ENCODE data around the gene CAMTA1. TPM values are rescaled to one million over a fixed set of nuclear protein-coding genes. Genes with fewer than 3 reads are reported as not detected.

Gene CAMTA1
- polyA plus RNA-seq, 2 donors = 61.1 to 75.0 TPM

DNA sequence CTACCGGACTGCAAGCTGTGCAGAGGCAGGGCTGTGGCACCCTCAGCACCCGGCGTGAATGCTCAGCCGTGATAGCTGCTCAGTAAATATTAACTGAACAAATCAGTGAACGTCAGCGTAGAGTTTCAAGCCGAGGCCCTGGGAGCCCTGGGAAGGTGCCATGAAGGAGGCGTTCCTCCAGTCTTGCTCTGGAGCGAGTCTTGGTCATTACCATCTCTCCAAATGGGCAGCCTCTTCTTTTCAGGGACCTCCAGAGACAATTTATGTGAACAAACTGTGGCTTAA, 449.2 kb downstream of the CAMTA1 start:
- Histone ChIP-seq H3K9me3 (ENCODE audit: control insufficient read depth in 2 of 2, insufficient read depth in 1 of 2, low read depth in 1 of 2, low read length in 1 of 2) (no peaks in the 10 kb centered on the region), H3K4me1 (ENCODE audit: control insufficient read depth in 2 of 2, insufficient read depth in 2 of 2, low read length in 1 of 2) (no peaks in the 10 kb centered on the region), H3K27me3 (ENCODE audit: control insufficient read depth in 1 of 2, insufficient read depth in 2 of 2, low read length in 2 of 2) (no peaks in the 10 kb centered on the region), H3K27ac (ENCODE audit: low read depth in 2 of 2, low read length in 1 of 2) (no peak overlapping the region), H3K4me3 (ENCODE audit: low read depth in 1 of 2, low read length in 2 of 2) (no peak overlapping the region), H3K36me3 (ENCODE audit: control insufficient read depth in 2 of 2, insufficient read depth in 2 of 2, low read length in 1 of 2) (no peaks in the 10 kb centered on the region)
- 60 to 80% methylated on average over 9 of the region's 9 CpGs for WGBS, 2 donors

DNA sequence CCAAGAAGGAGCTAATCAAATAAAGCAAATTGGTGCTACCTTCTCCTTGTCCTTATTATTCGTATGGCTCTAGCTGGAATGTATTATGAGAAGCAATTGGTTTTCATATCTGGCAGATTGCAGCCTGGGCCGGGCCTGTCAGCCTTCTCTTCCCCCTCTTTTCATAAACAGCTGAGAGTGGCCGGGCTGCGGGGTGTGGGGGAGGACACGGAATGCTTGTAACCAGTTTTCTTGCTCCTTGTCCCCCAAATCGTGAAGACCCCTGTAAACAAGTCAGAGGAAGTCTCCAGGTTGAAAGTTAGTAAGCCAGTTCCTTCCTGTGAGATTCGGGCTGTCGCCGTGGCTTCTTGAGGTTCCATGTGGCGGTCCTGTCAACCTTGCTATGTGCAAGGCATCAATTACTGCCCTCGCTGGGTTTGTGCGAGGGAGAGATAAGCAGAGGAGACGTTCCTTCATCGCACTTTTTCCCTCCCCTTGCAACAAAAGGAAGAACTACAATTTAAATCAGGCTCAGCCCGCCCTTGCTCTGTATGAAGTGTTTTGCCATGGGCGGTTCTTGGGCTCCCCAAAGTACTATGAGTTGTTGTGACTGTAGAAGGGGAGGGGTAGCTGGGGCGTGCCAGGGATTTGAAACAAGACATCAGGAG, 450.7 kb downstream of the CAMTA1 start:
- WGBS, 2 donors = 56 to 66% methylated on average over 17 of the region's 17 CpGs
- H3K9me3 ChIP-seq (ENCODE audit: control insufficient read depth in 2 of 2, insufficient read depth in 1 of 2, low read depth in 1 of 2, low read length in 1 of 2) = no peaks in the 10 kb centered on the region
- H3K4me3 ChIP-seq (ENCODE audit: low read depth in 1 of 2, low read length in 2 of 2) = no peak overlapping the region
- H3K4me1 ChIP-seq (ENCODE audit: control insufficient read depth in 2 of 2, insufficient read depth in 2 of 2, low read length in 1 of 2) = no peaks in the 10 kb centered on the region
- H3K27ac ChIP-seq (ENCODE audit: low read depth in 2 of 2, low read length in 1 of 2) = no peak overlapping the region
- no peaks in the 10 kb centered on the region for H3K27me3 ChIP-seq (ENCODE audit: control insufficient read depth in 1 of 2, insufficient read depth in 2 of 2, low read length in 2 of 2)
- H3K36me3 ChIP-seq (ENCODE audit: control insufficient read depth in 2 of 2, insufficient read depth in 2 of 2, low read length in 1 of 2) = no peaks in the 10 kb centered on the region

DNA sequence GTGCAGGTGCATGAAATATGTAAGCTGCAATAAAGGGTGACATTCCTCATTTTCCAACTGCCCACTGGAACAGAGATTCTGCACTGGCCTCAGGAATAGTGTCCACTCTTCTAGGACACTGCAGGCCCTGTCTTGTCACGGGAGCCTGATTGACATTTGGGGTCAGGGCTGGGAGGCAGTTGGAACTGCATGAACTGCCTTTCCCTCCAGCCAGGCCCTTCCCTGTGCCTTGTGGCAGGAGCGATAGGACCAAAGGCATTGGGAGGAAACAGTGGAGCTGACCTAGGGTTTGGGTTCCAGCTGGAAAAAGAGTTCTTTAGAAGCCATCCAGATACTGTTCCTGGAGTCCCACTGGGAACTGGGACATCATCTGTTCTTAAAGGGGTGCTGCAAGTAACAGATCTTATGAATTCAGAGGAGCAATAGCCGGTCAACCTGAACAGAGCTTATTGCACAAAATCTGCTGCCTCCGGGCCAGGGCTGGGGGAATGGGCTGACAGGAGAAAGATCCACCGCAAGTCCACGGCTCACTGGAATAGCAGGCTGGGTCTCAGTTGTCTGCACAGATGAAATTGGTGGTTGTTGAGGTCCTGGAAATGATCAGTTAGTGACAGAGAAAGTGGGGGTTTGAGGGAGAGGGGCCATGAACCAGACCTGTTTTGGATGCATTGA, 451.7 kb downstream of the CAMTA1 start:
- no peak overlapping the region for H3K4me3 ChIP-seq (ENCODE audit: low read depth in 1 of 2, low read length in 2 of 2)
- H3K4me1 ChIP-seq (ENCODE audit: control insufficient read depth in 2 of 2, insufficient read depth in 2 of 2, low read length in 1 of 2) = no peaks in the 10 kb centered on the region
- no peaks in the 10 kb centered on the region for H3K9me3 ChIP-seq (ENCODE audit: control insufficient read depth in 2 of 2, insufficient read depth in 1 of 2, low read depth in 1 of 2, low read length in 1 of 2)
- no peak overlapping the region for H3K27ac ChIP-seq (ENCODE audit: low read depth in 2 of 2, low read length in 1 of 2)
- no peaks in the 10 kb centered on the region for H3K27me3 ChIP-seq (ENCODE audit: control insufficient read depth in 1 of 2, insufficient read depth in 2 of 2, low read length in 2 of 2)
- WGBS, 2 donors = 87 to 88% methylated on average over 6 of the region's 6 CpGs
- H3K36me3 ChIP-seq (ENCODE audit: control insufficient read depth in 2 of 2, insufficient read depth in 2 of 2, low read length in 1 of 2) = no peaks in the 10 kb centered on the region

DNA sequence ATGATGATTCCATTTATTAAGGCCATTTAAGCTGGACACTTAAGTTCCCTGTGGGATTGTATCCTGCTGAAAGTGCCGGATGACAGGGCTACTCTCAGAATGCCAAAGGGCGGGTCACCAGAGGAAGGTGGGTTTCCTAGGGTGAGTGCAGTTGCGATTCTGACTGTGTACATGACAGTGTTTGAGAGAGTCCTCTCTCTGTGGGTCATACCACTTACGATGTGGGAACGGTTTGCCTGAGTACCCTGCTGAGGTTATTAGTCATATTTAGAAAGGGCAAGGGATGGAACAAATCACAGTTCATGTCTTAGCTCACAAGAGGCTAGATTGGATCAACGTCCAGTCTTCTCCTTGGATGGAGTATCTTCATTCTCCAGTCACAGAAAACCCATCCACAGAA, 461.9 kb downstream of the CAMTA1 start:
- peaks cover 0 to 4% of the 10 kb centered on the region in 2 donors for H3K27me3 ChIP-seq (ENCODE audit: control insufficient read depth in 1 of 2, insufficient read depth in 2 of 2, low read length in 2 of 2)
- no peak overlapping the region for H3K4me3 ChIP-seq (ENCODE audit: low read depth in 1 of 2, low read length in 2 of 2)
- 79 to 86% methylated on average over 6 of the region's 6 CpGs for WGBS, 2 donors
- no peaks in the 10 kb centered on the region for H3K9me3 ChIP-seq (ENCODE audit: control insufficient read depth in 2 of 2, insufficient read depth in 1 of 2, low read depth in 1 of 2, low read length in 1 of 2)
- no peak overlapping the region for H3K27ac ChIP-seq (ENCODE audit: low read depth in 2 of 2, low read length in 1 of 2)
- no peaks in the 10 kb centered on the region for H3K36me3 ChIP-seq (ENCODE audit: control insufficient read depth in 2 of 2, insufficient read depth in 2 of 2, low read length in 1 of 2)
- H3K4me1 ChIP-seq (ENCODE audit: control insufficient read depth in 2 of 2, insufficient read depth in 2 of 2, low read length in 1 of 2) = no peaks in the 10 kb centered on the region

DNA sequence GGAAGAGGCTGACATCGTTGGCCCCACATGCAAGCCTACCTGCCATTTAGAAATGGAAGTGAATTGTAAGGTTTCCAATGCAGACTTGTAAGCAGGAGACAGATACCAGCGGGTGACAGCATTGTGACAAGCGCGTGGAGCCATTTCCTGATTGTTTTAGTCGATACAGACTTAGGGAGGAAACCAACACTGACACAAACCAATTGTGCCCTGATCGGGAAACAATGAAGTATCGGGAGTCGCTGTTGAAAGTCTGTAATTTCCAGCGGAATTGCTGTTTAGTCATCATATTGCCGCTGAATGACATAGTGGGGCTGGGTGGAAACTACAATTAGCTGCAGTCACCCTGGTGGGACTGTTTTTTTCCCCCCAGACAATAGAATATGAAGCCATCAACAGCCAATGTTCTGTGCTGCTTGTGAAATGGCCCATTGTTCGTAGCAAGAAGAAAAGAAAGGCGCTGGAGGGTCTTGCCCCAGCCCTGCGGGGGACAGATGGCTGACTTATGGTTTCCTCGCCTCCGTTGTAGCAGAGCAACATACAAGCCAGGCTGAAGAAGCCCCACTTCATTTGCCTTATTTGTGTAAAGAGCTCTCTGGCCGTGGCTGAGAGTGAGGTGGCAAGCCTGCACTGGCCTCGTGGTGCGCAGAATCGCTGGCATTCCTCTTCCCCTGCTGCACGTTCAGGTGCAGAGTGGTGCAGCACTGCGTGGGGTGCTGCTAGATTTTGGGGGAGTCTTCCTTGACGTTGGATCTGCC, 462.7 kb downstream of the CAMTA1 start:
- no peaks in the 10 kb centered on the region for H3K36me3 ChIP-seq (ENCODE audit: control insufficient read depth in 2 of 2, insufficient read depth in 2 of 2, low read length in 1 of 2)
- H3K9me3 ChIP-seq (ENCODE audit: control insufficient read depth in 2 of 2, insufficient read depth in 1 of 2, low read depth in 1 of 2, low read length in 1 of 2) = no peaks in the 10 kb centered on the region
- H3K4me1 ChIP-seq (ENCODE audit: control insufficient read depth in 2 of 2, insufficient read depth in 2 of 2, low read length in 1 of 2) = no peaks in the 10 kb centered on the region
- 65 to 69% methylated on average over 22 of the region's 22 CpGs for WGBS, 2 donors
- no peak overlapping the region for H3K4me3 ChIP-seq (ENCODE audit: low read depth in 1 of 2, low read length in 2 of 2)
- H3K27ac ChIP-seq (ENCODE audit: low read depth in 2 of 2, low read length in 1 of 2) = no peak overlapping the region
- H3K27me3 ChIP-seq (ENCODE audit: control insufficient read depth in 1 of 2, insufficient read depth in 2 of 2, low read length in 2 of 2) = peaks cover 0 to 4% of the 10 kb centered on the region in 2 donors

DNA sequence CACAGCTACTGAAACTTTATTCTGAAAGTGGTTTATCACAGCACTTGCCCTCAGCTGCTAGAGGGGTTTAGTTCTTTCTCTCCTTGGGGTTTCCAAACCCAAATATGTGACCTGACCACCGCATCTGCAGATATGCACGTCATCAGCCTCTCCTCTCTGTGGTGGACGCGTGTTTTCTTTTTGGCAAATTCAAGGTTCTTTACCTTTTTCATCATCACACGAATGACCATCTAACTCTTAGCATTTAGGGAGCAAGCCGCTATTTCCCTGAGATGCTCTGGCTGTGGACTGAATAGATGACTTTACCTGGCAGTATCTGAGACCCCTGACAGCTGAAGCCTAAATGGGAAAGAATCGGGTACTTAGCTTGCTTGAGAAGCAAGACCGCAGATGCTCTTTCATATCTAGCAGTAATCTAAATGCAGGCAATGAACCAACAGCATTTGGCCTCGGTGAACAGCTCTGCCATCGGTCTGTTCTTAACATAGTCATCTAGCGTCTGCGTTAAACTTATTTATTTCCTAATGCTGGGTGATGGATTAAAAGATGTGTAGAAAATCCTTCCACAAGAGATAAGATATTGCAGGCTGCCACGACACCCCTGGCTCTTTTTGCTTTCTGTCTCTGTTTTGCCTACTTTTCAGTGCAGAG, 463.4 kb downstream of the CAMTA1 start:
- H3K4me1 ChIP-seq (ENCODE audit: control insufficient read depth in 2 of 2, insufficient read depth in 2 of 2, low read length in 1 of 2) = no peaks in the 10 kb centered on the region
- 85 to 87% methylated on average over 13 of the region's 13 CpGs for WGBS, 2 donors
- no peak overlapping the region for H3K27ac ChIP-seq (ENCODE audit: low read depth in 2 of 2, low read length in 1 of 2)
- no peaks in the 10 kb centered on the region for H3K36me3 ChIP-seq (ENCODE audit: control insufficient read depth in 2 of 2, insufficient read depth in 2 of 2, low read length in 1 of 2)
- peaks cover 0 to 4% of the 10 kb centered on the region in 2 donors for H3K27me3 ChIP-seq (ENCODE audit: control insufficient read depth in 1 of 2, insufficient read depth in 2 of 2, low read length in 2 of 2)
- H3K4me3 ChIP-seq (ENCODE audit: low read depth in 1 of 2, low read length in 2 of 2) = no peak overlapping the region
- H3K9me3 ChIP-seq (ENCODE audit: control insufficient read depth in 2 of 2, insufficient read depth in 1 of 2, low read depth in 1 of 2, low read length in 1 of 2) = no peaks in the 10 kb centered on the region

DNA sequence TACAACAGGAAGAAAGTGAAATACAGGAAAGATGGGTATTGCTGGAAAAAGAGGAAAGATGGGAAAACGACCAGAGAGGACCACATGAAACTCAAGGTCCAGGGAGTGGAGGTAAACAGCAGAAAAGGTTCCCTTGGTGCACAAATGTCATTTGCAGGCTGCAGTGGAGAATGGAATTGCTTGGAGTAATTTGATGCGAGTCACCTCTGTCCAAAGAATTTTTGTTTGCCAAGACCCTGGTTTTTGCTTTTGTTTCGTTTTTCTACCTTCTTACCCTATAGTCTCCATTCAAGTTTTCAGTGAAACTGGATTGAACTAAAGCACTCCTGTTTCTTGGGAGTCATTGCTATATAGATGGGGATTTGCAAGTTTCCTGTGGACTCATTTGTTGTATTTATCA, 464.3 kb downstream of the CAMTA1 start:
- Histone ChIP-seq H3K27ac (ENCODE audit: low read depth in 2 of 2, low read length in 1 of 2) (no peak overlapping the region), H3K27me3 (ENCODE audit: control insufficient read depth in 1 of 2, insufficient read depth in 2 of 2, low read length in 2 of 2) (peaks cover 0 to 4% of the 10 kb centered on the region in 2 donors)
- WGBS, 2 donors = 69 to 75% methylated on average over 3 of the region's 3 CpGs

DNA sequence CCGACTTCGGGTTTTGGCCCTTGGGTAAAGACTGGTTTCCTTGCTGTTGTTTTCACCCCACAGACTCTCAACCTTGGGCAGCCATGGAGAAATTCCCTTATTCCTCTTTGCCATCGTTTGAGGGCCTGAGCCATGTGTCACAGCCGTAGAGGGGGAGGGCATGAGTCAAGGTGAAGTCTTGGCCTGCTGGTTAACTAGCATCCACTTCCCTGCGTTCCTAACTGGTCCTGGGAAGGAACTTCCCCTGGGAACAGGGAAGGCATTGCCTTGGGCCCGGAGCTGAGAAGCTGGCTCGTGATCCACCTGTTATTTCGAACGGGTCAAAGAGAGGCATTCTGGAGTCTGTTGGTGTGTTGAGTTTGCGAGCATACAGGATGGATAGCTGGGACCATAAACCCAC, 464.9 kb downstream of the CAMTA1 start:
- Histone ChIP-seq H3K9me3 (ENCODE audit: control insufficient read depth in 2 of 2, insufficient read depth in 1 of 2, low read depth in 1 of 2, low read length in 1 of 2) (no peaks in the 10 kb centered on the region), H3K27me3 (ENCODE audit: control insufficient read depth in 1 of 2, insufficient read depth in 2 of 2, low read length in 2 of 2) (peaks cover 0 to 4% of the 10 kb centered on the region in 2 donors), H3K27ac (ENCODE audit: low read depth in 2 of 2, low read length in 1 of 2) (no peak overlapping the region), H3K36me3 (ENCODE audit: control insufficient read depth in 2 of 2, insufficient read depth in 2 of 2, low read length in 1 of 2) (no peaks in the 10 kb centered on the region), H3K4me1 (ENCODE audit: control insufficient read depth in 2 of 2, insufficient read depth in 2 of 2, low read length in 1 of 2) (no peaks in the 10 kb centered on the region), H3K4me3 (ENCODE audit: low read depth in 1 of 2, low read length in 2 of 2) (no peak overlapping the region)
- 88 to 90% methylated on average over 10 of the region's 10 CpGs for WGBS, 2 donors

More for the DNA sequence above, 464.3 kb downstream of the CAMTA1 start:
- Histone ChIP-seq H3K9me3 (ENCODE audit: control insufficient read depth in 2 of 2, insufficient read depth in 1 of 2, low read depth in 1 of 2, low read length in 1 of 2) (no peaks in the 10 kb centered on the region), H3K4me3 (ENCODE audit: low read depth in 1 of 2, low read length in 2 of 2) (no peak overlapping the region), H3K36me3 (ENCODE audit: control insufficient read depth in 2 of 2, insufficient read depth in 2 of 2, low read length in 1 of 2) (no peaks in the 10 kb centered on the region), H3K4me1 (ENCODE audit: control insufficient read depth in 2 of 2, insufficient read depth in 2 of 2, low read length in 1 of 2) (no peaks in the 10 kb centered on the region)

DNA sequence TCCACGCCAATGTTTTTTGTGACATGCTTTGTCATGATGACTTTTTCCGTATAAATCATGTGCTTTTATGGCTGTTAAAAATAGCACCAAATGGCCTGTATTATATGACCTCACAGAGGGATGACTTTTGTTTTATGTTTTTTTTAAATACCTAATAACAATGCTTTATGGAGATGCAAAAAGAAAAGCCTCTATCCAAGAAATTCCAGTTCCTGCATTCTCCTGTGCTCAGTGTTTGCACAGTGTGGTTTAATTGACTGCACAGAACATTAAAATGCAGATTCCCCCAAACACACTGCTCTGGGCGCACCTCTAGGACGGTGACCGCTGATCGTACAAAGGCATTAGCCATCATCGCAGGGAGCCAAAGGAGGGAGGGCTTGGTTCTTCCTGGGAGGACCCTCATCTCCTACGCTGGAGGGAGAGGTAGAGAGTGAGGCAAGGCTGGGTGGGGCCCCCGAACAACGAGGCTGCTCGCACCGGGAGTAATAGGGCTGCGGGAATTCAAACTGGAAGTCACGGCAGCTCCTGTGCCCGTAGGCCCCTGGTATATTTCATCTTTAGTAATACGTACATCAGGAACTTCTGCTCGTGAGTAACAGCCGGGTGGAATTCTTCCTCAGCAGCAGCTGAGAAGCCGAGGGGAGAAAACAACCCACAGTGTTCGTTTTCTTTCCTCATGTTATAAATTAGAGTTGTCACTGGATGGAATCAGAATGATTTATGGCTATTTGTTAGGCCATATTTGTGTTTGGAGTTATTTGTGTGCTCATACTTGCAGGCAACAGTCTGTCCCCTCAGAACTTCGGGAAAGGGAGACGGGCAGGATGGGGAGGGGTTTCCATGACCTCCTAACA, 465.6 kb downstream of the CAMTA1 start:
- 76 to 85% methylated on average over 22 of the region's 22 CpGs for WGBS, 2 donors
- no peak overlapping the region for H3K4me3 ChIP-seq (ENCODE audit: low read depth in 1 of 2, low read length in 2 of 2)
- H3K27me3 ChIP-seq (ENCODE audit: control insufficient read depth in 1 of 2, insufficient read depth in 2 of 2, low read length in 2 of 2) = peaks cover 0 to 4% of the 10 kb centered on the region in 2 donors
- H3K36me3 ChIP-seq (ENCODE audit: control insufficient read depth in 2 of 2, insufficient read depth in 2 of 2, low read length in 1 of 2) = no peaks in the 10 kb centered on the region
- no peaks in the 10 kb centered on the region for H3K4me1 ChIP-seq (ENCODE audit: control insufficient read depth in 2 of 2, insufficient read depth in 2 of 2, low read length in 1 of 2)
- H3K9me3 ChIP-seq (ENCODE audit: control insufficient read depth in 2 of 2, insufficient read depth in 1 of 2, low read depth in 1 of 2, low read length in 1 of 2) = no peaks in the 10 kb centered on the region
- H3K27ac ChIP-seq (ENCODE audit: low read depth in 2 of 2, low read length in 1 of 2) = no peak overlapping the region
